NT2/D1 (cell line): ENCODE measurements around the gene MTOR.

Experiments used
- YY1 ChIP-seq: IDR thresholded peaks from 2 replicates; pipeline ENCODE4 v1.6.1; 2011; ENCODE audit not compliant: insufficient read length, insufficient read depth
- ZNF274 ChIP-seq: IDR thresholded peaks from 2 replicates; pipeline ENCODE4 v1.6.1; 2011; ENCODE audit warnings: mild to moderate bottlenecking, low read depth, low read length

DNA sequence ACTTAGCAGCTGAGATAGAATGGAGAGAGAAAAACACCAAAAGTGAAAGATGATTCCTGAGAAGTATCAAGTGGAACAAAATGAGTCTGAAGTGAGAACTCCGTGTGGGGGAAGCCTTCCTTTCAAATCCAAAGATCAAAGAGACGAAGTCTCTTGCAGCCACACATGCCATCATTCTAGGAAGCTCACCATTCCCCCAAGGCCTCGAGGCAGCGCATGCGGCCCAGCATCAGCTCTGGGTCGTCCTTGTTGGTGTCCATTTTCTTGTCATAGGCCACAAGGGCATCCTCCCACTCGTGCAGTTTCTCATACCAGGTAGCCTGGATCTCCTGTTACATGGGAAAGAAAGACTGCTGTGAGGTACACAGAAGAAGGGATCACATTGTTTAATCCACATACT is 105.4 kb downstream of the MTOR start:
- no peak for TF ChIP-seq YY1
- no peak for TF ChIP-seq ZNF274
